CD4-positive, alpha-beta T cell treated with Interleukin-12 subunit alpha and Interleukin-12 subunit beta, for 1 hour (primary cell): ENCODE measurements around the gene PIP5K1A.
"Not testable (repeated sequence)": the region's sequence is repeated elsewhere in the genome, so short reads cannot be mapped to it uniquely, and the experiment has no call there.

Experiments used
- DNase-seq: peaks from one replicate; pipeline ENCODE4 v3.0.0-alpha.2; 2020

Gene PIP5K1A

GRCh38 chr1:151192047-151192446 lies 6.3 kb upstream of the PIP5K1A start:
- DNase-seq: no peak

GRCh38 chr1:151193304-151193703 lies 5.0 kb upstream of the PIP5K1A start:
- DNase-seq: no peak

- DNase-seq: no peak
Measured at GRCh38 chr1:151193856-151194255, 4.5 kb upstream of the PIP5K1A start.

GRCh38 chr1:151194894-151195594 lies 3.3 kb upstream of the PIP5K1A start:
- not testable (repeated sequence) for DNase-seq

GRCh38 chr1:151196292-151196800 lies 2.0 kb upstream of the PIP5K1A start:
- DNase-seq: peak; percentile 71

- no peak for DNase-seq
Measured at GRCh38 chr1:151197863-151198253, 494 bp upstream of the PIP5K1A start.

- DNase-seq: peak; percentile 32
Measured at GRCh38 chr1:151199873-151200581, 1.7 kb downstream of the PIP5K1A start.

GRCh38 chr1:151205381-151205965 lies 7.1 kb downstream of the PIP5K1A start:
- not testable (repeated sequence) for DNase-seq

- no peak for DNase-seq
Measured at GRCh38 chr1:151210830-151211229, 12.5 kb downstream of the PIP5K1A start.

- DNase-seq: no peak
Measured at GRCh38 chr1:151211972-151212705, 13.8 kb downstream of the PIP5K1A start.

- DNase-seq: no peak
Measured at GRCh38 chr1:151213560-151213959, 15.2 kb downstream of the PIP5K1A start.

- no peak for DNase-seq
Measured at GRCh38 chr1:151221616-151222015, 23.3 kb downstream of the PIP5K1A start.

GRCh38 chr1:151222130-151222529 lies 23.8 kb downstream of the PIP5K1A start:
- no peak for DNase-seq

- DNase-seq: no peak
Measured at GRCh38 chr1:151235235-151235634, 36.9 kb downstream of the PIP5K1A start.

- DNase-seq: no peak
Measured at GRCh38 chr1:151237678-151238466, 39.5 kb downstream of the PIP5K1A start.

- DNase-seq: no peak
Measured at GRCh38 chr1:151238467-151238739, 40.1 kb downstream of the PIP5K1A start.

- DNase-seq: no peak
Measured at GRCh38 chr1:151242442-151242841, 44.1 kb downstream of the PIP5K1A start.

GRCh38 chr1:151243683-151244216 lies 45.4 kb downstream of the PIP5K1A start:
- no peak for DNase-seq

GRCh38 chr1:151246786-151247185 lies 48.4 kb downstream of the PIP5K1A start:
- DNase-seq: no peak

GRCh38 chr1:151251656-151252470 lies 53.5 kb downstream of the PIP5K1A start:
- peak; percentile 80 for DNase-seq
